Activated CD4-positive, alpha-beta T cell treated with anti-CD3 and anti-CD28 coated beads for 24 hours (primary cell): ENCODE results near the gene CTRL.
"Not testable (repeated sequence)": the region's sequence is repeated elsewhere in the genome, so short reads cannot be mapped to it uniquely, and the experiment has no call there.

ENCODE experiments used
- DNase-seq, 2 donors: peaks; one replicate each; pipeline ENCODE4 v3.0.0-alpha.2; 2020; ENCODE audit warnings: low read depth in 2 of 2

Gene CTRL

DNA sequence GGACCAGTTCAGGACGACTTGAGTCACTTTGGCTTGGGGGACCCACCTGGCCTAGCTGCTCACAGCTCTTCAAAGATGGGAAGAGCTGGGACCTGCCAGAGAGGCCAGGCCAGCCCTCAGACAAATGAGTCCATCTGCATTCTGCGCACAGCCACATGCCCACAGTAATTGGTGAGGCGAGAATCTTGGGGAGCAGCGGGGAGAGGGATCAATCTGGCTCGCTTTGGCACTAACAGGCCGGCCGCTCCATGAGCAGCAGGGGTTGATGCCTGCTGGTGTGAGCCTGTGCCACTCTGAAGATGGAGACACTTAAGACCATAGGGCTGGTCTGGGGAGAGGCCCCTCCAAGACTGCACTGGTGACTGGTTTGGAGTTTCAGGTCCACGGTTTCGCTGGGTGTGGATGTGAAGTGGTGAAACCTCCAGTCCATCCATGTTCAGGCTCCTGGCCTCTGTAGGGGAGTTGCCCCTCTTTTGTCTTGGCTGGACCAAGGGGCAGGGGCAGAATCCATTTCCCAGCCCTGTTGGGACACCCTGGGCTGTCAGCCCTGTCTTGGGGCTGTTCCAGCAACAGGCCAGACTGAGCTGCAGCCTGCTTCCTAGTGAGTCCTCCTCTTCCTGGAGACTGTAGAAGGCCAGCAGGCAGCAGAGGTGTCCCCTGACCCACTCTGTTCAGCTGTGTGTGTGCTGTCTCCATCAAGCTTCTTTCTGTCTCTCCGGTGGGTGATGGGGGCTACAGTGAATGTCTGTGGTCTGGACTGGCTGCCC is 7.3 kb downstream of the CTRL start:
- DNase-seq: no peak

DNA sequence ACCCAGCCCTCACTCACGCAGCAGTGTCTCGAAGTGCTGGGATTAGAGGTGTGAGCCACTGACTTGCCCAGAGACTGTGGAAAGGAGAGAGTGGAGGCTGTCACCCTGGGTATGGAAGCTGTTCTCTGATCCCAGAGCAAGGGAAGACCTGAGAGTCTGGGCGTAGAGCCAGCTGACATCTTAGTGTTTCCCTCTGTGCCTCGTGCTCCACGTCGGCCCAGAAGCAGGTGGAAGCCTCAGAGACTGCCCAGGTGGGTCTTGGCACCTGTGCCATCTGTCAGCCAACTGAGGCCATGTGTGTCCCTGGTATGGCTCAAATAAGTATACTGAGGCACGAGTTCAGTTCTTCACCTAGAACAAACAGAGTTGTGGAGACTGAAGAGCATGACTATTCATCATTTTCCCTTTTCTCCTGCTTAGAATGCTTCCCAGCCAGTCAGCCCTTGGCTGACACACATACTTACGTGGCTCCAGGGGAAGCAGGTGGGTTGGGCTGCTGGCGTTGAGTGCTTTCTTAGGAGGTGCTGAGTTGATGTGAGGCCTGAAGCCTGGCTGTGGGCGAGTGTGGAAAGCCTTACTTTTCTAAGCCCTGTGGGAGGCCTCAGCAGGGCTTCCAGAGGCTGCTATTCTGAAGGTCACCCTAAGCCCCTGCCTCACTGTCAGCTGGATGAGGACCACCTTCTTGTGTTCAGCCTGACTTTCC is 8.1 kb downstream of the CTRL start:
- no peak for DNase-seq

DNA sequence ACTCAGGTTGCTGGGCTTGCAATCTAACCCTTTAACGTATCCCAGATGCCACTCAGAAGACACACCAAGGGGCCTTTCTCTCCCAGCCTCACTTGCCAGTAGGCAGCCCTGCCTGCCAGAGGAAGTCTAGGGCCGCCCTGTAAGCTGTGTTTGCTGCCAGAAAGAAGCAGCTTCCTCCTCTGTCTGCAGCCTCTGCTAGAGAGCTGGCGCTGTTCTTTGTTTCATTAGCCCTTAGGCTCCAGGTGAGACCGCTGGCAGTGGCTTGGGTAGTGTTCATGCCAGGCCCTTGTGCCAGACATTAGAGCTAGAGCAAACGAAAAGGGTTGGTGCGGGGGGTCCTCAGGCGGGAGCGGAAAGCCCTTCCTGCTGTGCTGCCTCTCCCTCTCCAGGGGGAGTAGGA is 8.9 kb downstream of the CTRL start:
- no peak for DNase-seq

DNA sequence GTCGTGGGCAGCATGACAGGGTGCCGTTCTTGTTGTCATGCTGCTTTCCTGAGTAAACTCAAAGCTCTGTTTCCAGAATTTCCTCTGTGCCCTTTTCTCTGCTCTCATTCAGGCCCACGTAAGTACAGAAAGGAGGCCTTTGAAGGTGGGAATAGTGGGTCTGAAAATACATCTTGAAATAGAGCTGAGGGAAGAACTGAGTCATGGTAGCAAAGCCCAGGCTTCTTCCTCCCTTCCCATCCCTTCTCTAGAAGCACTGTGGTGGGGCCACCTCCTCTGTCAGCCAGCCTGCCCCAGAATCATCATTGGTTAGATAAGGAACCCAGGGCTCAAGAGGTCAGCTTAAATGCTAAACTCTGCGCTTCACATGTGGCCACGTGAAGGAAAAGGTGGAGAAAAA is 9.4 kb downstream of the CTRL start:
- no peak for DNase-seq

DNA sequence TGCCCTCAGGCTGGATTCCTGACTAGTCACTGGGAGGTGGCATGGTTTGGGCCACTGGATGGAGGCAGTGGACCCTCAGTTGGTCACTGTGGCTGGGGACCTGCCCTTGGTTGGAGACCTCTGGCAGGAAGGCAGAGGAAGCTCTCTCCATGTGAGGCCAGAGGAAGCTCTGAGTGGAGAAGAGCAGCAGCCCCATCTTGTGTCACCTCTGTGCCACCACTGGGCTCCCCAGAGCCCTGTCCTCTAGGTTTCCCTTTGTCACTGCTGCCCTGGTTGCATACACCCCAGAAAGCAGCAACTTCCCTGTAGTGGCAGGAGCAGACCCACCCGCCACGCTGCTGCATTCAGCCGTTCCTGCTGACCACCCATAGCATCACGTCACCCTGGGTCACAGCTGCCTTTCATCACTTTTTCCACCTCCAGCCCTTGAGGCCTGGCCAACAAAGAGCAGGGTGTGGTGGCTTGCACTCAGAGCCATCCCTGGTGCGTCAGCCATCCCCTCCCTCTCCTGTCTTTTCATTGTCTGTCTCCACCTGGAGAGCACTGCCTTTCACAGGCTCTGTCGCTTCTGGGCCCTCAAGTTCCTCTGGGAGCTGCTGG is 11.9 kb downstream of the CTRL start:
- no peak for DNase-seq

DNA sequence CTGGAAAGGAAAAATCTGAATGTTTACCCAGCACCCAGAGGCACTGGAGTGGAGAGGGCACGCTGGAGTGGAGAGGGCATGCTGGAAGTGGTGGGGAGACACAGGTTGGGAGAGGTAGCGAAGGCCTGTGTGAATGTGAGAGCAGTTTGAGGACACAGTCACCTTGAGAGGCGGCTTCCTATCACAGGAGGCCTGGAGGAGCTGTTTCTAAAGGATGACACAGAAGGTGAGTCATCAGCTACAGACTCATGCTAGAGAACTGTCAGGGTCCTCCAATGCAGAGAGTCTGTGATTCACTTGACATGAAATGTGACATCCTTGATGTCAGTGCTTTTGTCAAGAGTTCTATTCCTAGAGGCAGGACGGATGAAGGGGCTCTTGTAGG is 13.8 kb downstream of the CTRL start:
- DNase-seq: peak in 1 of 2 donors; percentile 38

DNA sequence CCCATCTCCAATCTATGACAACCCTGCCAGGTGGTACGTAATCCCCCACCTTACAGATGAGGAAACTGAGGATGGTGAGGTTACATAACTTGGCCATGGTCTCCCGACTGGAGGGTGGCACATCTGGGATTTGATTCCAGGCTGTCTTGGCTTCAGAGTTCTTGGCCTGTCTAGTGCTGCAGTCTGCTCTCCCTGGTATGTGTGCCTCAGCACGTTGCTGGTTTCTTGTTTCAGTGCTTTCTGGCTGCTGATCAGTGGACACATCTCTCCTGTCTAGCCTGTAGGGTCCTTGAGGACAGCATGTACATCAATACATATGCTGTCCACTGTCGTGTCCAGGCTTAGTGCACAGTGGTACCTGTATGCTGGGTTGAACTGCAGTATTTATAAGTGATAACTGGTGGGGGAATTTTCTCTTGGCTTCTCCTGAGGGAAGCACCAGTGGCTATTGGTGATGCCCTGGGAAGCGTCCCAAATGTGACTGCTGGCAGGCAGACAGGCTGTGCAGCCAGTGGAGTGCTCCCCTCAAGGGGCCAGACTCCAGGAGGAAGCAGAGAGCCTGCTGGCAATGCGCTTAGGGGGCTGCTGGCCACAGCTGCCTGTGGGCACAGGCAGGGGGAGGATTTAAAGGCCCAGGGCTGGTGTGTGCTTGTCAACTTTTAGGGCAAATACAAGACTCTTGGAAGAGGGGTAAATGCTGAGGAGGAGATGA is 14.4 kb downstream of the CTRL start:
- no peak for DNase-seq

DNA sequence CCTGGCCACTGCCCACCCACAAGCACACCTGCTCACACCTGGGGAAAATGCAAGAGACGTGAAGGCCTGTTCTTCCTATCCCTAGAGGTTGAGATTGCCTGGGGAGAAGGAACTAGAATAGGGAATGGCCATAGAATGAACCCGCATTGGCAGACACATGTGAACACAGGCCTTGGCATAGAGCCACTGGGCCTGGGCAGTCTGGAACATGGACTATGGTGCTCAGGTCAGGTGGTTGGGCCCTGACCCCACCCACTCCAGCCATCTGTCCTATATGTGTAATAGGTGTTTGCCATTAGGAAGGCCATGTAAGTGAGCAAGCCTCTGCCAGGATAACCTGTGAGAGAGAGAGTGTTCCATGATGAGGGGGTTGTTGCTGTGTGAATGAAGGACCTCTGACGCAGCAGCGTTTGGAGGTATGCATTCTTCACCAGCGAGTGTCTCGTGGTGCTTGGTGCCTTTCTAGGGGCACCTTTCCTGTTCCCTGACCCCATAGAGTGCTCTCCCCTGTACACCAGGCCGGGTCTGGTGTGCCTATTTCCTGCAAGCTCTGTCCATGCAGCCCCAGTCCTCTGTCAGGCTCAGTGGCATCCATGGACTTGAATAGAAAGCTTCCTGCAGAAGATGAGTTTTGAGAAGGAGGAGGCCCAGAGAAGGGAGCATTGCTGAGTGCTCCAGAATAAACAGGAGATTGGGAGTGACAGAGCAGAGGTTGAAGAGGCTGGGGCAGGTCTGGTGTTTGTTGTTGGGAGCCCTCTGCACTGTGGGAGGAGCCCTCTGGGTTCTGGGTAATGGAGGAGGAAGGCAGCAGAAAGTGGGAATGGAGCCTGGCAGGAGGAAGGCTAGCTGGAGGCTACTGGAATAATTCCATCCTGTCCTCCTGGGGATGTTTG is 15.6 kb downstream of the CTRL start:
- DNase-seq: no peak

DNA sequence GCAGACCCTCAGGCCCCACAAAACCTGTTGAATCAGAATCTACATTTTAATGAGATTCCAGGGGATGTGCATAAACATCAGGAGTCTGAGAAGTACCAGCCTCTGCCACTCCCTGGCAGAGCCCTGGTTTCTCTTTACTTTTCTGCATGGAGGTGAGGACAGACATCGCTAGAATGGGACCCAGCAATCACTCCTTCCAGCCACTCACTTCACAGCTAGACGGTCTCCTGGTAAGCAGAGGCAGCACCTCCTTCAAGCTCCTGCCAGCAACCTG is 16.2 kb downstream of the CTRL start:
- DNase-seq: not testable (repeated sequence)

DNA sequence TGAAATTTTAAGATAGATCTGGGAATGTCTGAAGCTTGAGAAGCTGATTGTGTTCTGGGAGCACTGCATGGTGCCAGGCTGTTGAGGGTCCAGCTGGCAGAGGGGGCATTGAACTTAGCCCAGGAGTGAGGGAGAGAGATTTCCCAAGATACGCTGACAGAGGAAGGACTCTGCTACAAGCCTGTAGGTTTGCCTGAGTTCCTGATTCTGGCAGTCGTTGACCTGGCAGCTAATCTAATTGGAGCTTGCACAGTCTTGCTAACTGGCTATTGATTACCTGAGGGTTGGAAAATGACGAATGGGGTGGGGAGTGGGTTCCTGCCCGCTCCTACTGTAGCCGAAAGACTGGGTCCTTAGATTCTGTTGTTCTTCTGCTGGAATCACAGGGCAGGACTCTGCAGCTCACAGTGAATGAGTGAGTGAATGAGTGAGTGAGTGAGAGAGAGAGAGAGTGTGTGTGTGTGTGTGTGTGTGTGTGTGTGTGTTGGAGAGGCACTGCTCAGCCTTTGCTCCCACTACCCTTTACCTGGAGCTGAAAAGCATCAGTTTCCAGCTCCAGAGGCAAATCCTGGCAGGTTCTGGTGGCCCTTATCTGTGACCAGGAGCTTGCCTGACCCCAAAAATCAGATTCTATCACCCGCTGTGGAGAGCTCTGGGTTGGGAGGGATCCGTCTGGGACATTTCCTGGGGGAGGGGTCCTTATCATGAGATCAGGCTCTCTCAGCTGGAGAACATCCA is 16.7 kb downstream of the CTRL start:
- DNase-seq: no peak

DNA sequence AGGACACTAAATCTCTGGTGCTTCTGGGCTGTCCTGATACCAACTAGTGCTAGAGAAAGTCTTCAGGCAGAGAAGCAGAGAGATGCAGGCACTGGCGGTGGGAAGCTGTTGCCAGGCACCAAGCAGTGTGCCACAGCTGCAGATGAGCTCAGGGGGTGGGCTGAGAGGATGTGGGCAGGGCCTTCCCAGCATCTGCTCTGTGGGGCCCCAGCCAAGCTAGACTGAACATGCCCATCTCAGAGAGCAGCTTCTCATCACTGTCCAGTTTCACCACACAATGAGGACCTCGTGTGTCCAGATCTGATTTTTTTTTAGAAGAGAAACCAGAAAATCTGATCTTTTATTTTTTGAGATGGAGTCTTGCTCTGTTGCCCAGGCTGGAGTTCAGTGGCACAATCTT is 21.5 kb downstream of the CTRL start:
- DNase-seq: no peak

DNA sequence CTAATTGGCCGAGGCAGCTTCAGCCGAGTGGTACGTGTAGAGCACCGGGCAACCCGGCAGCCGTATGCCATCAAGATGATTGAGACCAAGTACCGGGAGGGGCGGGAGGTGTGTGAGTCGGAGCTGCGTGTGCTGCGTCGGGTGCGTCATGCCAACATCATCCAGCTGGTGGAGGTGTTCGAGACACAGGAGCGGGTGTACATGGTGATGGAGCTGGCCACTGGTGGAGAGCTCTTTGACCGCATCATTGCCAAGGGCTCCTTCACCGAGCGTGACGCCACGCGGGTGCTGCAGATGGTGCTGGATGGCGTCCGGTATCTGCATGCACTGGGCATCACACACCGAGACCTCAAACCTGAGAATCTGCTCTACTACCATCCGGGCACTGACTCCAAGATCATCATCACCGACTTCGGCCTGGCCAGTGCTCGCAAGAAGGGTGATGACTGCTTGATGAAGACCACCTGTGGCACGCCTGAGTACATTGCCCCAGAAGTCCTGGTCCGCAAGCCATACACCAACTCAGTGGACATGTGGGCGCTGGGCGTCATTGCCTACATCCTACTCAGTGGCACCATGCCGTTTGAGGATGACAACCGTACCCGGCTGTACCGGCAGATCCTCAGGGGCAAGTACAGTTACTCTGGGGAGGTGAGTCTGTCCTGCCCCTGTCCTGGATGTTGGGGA is 22.5 kb downstream of the CTRL start:
- no peak for DNase-seq

DNA sequence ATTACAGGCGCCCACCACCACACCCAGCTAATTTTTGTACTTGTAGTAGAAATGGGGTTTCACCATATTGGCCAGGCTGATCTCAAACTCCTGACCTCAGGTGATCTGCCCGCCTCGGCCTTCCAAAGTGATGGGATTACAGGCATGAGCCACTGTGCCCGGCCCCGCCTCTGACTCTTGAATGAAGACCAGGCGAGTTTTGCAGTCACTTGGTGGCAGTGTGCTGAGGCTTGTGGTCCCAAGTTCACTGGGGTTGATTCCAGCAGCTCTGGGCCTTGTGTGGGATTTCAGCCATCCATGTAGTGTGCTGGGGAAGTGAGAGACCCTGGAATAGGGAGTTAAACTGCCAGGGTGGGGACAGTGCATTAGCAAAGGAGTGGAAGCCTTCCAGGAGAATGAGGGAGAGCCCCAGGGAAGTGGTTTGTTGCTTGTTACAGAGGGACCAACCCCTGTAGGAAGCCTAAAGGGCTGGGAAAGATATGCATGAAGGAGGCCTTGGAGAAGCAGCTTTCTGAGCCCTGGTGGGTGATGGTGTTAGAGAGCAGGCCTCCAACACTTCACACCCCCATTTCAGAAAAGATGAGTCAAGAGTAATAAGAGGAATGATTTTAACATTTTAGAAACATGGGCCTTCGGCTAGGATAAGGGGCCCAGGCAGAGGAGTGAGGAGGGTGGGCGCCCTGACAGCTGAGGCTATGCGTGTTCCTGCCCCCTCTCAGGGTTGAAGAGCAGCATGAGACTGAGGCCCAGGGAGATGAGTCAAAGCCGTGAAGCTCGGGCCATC is 24.1 kb downstream of the CTRL start:
- DNase-seq: no peak

DNA sequence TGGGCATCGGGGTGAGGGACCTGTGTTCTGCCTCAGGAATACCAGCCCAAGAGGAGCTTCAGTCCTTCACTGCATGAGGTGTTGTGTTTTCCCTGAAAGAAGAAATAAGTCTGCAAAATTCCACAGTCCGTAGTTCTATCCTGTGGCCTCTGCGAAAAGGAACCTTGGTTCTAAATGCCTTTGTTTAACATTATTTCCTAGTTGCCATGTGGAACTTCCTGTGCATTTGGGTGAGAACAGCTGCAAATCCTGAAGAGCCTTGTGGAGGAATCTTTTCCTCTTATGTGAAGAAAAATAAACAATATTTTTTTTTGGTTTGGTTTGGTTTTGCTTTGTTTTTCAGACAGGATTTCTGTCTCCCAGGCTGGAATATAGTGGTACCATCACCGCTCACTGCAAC is 28.8 kb downstream of the CTRL start:
- no peak for DNase-seq

DNA sequence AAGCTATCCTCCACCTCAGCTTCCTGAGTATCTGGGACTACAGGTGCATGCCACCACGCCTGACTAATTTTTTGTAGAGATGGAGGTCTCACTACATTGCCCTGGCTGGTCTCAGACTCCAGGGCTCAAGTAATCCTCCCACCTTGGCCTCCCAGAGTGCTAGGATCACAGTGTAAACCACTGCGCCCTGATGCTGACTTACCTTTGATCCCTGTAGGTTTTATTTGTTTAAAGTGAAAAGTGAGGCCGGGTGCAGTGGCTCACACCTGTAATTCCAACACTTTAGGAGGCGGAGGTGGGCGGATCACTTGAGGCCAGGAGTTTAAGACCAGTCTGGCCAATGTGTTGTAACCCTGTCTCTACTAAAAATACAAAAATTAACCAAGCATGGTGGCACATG is 29.9 kb downstream of the CTRL start:
- no peak for DNase-seq

DNA sequence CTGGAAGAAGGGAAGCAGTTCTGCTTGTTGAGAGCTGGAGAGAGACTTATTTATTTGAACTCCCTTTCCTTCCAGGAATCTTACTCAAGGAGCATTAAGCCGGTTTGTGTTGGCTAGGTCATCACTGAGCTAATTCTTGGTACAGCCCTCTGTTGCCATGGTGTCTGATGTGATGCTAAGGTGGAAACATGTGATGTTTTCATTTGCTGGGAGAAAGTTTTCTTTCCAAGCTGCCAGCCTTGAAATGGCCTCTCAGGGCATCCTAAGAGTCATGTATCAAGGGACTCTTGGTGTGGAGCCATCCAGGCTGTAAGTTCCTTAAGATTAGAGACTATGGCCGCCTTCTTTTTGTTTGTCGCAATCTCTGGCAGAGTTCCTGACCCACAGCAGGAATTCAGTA is 34.4 kb downstream of the CTRL start:
- DNase-seq: no peak

DNA sequence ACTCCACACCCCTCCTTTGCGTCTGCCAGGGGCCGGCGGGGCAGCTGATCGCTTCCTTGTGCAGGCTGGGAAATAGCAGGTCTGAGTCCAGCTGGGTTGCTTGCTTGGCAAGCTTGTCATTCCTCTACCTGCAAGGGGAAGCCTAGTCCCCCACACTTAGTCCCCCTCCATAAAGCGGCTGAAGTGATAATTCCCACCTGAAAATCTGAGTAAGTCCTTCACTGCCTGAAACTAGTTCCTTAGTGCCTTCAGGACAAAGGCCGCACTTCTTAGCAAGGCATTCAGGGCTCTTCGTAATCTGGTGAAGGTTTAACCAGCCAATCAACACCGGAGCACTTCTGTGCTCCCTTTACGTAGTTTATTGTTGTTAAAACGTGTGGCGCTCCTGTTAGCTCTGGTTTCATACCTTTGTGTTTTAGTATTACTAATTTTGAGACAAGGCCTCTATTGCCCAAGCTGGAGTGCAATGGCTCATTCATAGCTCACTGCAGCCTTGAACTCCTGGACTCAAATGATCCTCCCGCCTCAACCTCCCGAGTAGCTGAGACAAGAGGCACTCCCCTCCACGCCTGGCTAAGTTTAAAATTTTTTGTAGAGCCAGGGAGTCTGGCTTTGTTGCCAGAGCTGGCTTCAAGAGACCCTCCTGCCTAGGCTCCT is 37.8 kb downstream of the CTRL start:
- no peak for DNase-seq

DNA sequence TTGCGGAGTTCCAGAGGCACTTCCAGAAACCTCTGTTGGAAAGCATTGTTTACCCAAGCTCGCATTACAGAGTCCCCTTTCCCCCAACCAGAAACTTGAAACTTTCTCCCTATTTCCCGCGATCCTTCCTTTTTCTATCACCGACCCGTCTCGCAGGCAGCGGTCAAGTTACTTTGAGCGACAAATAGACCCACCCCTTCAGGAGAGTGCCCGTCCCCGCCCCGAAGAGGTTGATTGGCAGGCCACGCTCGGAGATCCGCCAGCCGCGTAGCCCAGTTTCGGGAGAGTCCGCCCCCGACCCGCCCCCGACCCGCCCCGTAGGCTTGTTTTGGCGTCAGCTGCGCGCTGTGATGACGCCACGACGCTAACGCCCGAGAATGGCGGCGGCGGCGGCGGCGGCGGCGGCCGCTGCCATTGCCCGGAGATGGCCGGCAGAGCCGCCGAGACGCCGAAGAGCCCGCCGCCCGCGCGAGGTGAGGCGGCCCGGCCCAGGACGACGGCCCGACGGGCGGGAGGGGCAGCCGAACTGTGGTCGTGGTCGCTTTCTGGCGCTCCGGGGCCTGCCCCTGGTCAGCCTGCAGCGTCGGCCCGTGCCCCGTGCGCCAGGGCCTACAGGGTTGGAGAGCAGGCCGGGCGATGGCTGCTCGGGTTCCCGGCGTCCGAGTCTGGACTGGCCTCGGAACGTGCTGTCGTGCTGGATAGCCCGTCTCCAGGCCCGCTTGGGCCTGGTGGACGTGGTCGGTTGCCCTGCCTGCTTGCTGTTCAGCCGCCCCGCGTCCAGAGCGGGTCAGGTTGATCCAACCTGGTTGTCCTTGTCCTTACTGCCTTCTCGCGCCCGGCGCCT is 38.5 kb downstream of the CTRL start, which contains the start of gene PSKH1:
Gene PSKH1 (plus strand): TSS at position 356 of the 844 bp plus-strand sequence. CDS start 15,496 bp downstream, outside the sequence.
- peak; percentile 91 to 92 for DNase-seq
